Panc1 (cell line): ENCODE data around the gene CEP85L. TPM values are rescaled to one million over a fixed set of nuclear protein-coding genes. Genes with fewer than 3 reads are reported as not detected.

ENCODE experiments used
- ATAC-seq: fragments of 200-7000 bp; cut with Tn5 transposase; 2 replicates; pipeline ENCODE4 v1.9.1; 2020; ENCODE audit warnings: mild to moderate bottlenecking, moderate library complexity
- BruUV-seq: library from RNA; stranded (reverse); fragments of 400-500 nt; replicated peaks from 2 replicates; lab custom pipeline; 2021; lab: Mats Ljungman, UMichigan
- CTCF ChIA-PET: fragments of 300-600 bp; sonication (Branson Sonifier 250); formaldehyde crosslinking; loops from one replicate; lab custom pipeline; 2022; ENCODE audit warnings: antibody characterized with exemption; lab: Charles Lee
- POLR2A ChIA-PET: fragments of 300-600 bp; sonication (Branson Sonifier 250); formaldehyde crosslinking; loops from one replicate; lab custom pipeline; 2022; ENCODE audit warnings: antibody characterized with exemption; lab: Charles Lee
- DNase-seq: peaks from one replicate; pipeline ENCODE4 v3.0.0-alpha.2; 2010; ENCODE audit warnings: low read depth, low spot score
- H3K27ac ChIP-seq: 2 replicates; pipeline ENCODE4 v1.5.1; 2011; ENCODE audit warnings: mild to moderate bottlenecking, low read length, inconsistent platforms
- H3K27me3 ChIP-seq: fragments of 200-500 bp; sonication (Bioruptor generic); 2 replicates; pipeline ENCODE4 v1.6.0; 2014; ENCODE audit warnings: low read length, inconsistent platforms; ENCODE audit not compliant: control insufficient read depth, insufficient read depth
- H3K36me3 ChIP-seq: fragments of 200-500 bp; sonication (Bioruptor generic); 2 replicates; pipeline ENCODE4 v1.5.1; 2014; ENCODE audit warnings: inconsistent platforms, mild to moderate bottlenecking, low read length, moderate library complexity; ENCODE audit not compliant: control insufficient read depth, insufficient read depth
- H3K4me1 ChIP-seq: 2 replicates; pipeline ENCODE4 v1.5.1; 2011; ENCODE audit warnings: inconsistent platforms, mild to moderate bottlenecking, low read length, moderate library complexity; ENCODE audit not compliant: control insufficient read depth, insufficient read depth
- H3K4me3 ChIP-seq, 2 experiments: 2 replicates each; pipeline ENCODE4 v1.5.1; 2011 to 2012; ENCODE audit warnings: low read depth in 2 of 2, low read length in 2 of 2, mild to moderate bottlenecking in 2 of 2, inconsistent platforms in 1 of 2, moderate library complexity in 1 of 2
- H3K9me3 ChIP-seq: fragments of 200-500 bp; sonication (Bioruptor generic); 2 replicates; pipeline ENCODE4 v1.5.1; 2014; ENCODE audit warnings: low read depth, mild to moderate bottlenecking, inconsistent platforms, low read length, moderate library complexity; ENCODE audit not compliant: control insufficient read depth, insufficient read depth
- POLR2AphosphoS5 ChIP-seq: IDR thresholded peaks from 2 replicates; pipeline ENCODE4 v1.6.1; 2012; ENCODE audit warnings: mild to moderate bottlenecking, low read depth, low read length, moderate library complexity
- SIN3A ChIP-seq: IDR thresholded peaks from 2 replicates; pipeline ENCODE4 v1.6.1; 2012; ENCODE audit warnings: low read depth, mild to moderate bottlenecking, low read length, moderate library complexity, borderline replicate concordance; ENCODE audit not compliant: insufficient read depth
- TCF7L2 ChIP-seq: IDR thresholded peaks from 2 replicates; pipeline ENCODE4 v1.6.1; 2011; ENCODE audit warnings: mild to moderate bottlenecking, low read depth, low read length, inconsistent platforms
- in situ Hi-C: cut with HindIII; loops from 2 replicates; pipeline ENCODE4 v1.10.0; 2016; ENCODE audit warnings: low sequenced_read_pairs, low pct_unique_long_range_greater_than_20kb
- intact Hi-C: fragments of 100-400 bp; cut with micrococcal nuclease; formaldehyde crosslinking; loops from one replicate; pipeline ENCODE4 v1.10.0; 2022; ENCODE audit not compliant: unreplicated experiment
- total RNA-seq: library from RNA; stranded (reverse); gene quantifications from one replicate; pipeline ENCODE4 v1.2.1, GENCODE V29; 2021; ENCODE audit not compliant: unreplicated experiment
- TF ChIP-seq, protein P1 (sequence below), 2 experiments: IDR thresholded peaks; 2 replicates each; pipeline ENCODE4 v1.6.1; 2011 to 2012; ENCODE audit warnings: low read depth in 2 of 2, control low read depth in 1 of 2, low read length in 1 of 2, mild to moderate bottlenecking in 1 of 2, moderate library complexity in 1 of 2; ENCODE audit not compliant: insufficient read depth in 1 of 2
- TF ChIP-seq, protein P2 (sequence below): fragments of 450-650 bp; IDR thresholded peaks from 2 replicates; pipeline ENCODE4 v1.5.1; 2017; ENCODE audit warnings: mild to moderate bottlenecking

Gene CEP85L
- total RNA-seq, 1 experiment from 2014 or later: 6.7 TPM

DNA sequence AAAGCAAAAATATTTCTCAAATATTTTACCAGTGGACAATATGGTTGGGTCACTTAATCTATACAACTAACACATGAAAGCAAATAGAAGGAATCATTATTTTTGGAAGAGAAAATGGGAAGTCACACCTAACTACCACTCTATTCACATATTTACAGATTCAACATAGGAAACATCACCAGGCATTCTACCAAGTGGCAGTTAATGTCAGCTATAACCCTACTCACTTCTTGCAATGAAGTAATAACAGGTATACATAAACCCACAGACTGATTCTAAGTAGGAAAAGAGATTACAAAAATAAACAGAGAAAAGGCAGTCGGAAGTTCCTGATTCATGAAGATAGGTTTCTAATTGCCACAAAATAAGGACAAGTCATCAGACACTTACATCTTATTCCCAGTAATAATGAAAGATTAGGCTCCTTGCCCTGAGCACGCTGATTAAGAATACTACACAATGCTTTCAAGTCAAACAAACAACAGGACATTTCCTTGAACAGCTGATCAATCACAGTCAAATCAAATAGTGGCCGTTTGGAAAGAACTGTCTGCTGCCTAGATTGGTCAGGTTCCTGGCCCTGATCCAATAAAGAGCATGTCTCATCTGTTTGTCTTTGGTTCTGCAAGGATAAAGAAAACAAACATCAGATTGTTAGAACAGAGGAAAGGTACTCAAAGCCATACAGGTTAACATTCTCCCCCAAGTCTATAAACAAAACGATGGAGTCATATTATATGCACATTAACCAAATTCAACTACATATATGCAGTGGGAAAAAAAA is 182.5 kb downstream of the CEP85L start:
- no peaks in the 10 kb centered on the region for H3K4me1 ChIP-seq
- TF ChIP-seq, protein P1, sequence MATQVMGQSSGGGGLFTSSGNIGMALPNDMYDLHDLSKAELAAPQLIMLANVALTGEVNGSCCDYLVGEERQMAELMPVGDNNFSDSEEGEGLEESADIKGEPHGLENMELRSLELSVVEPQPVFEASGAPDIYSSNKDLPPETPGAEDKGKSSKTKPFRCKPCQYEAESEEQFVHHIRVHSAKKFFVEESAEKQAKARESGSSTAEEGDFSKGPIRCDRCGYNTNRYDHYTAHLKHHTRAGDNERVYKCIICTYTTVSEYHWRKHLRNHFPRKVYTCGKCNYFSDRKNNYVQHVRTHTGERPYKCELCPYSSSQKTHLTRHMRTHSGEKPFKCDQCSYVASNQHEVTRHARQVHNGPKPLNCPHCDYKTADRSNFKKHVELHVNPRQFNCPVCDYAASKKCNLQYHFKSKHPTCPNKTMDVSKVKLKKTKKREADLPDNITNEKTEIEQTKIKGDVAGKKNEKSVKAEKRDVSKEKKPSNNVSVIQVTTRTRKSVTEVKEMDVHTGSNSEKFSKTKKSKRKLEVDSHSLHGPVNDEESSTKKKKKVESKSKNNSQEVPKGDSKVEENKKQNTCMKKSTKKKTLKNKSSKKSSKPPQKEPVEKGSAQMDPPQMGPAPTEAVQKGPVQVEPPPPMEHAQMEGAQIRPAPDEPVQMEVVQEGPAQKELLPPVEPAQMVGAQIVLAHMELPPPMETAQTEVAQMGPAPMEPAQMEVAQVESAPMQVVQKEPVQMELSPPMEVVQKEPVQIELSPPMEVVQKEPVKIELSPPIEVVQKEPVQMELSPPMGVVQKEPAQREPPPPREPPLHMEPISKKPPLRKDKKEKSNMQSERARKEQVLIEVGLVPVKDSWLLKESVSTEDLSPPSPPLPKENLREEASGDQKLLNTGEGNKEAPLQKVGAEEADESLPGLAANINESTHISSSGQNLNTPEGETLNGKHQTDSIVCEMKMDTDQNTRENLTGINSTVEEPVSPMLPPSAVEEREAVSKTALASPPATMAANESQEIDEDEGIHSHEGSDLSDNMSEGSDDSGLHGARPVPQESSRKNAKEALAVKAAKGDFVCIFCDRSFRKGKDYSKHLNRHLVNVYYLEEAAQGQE (IDR thresholded peaks at IDR 0.05; ENCODE audit: insufficient read depth in 1 of 2, low read depth in 2 of 2, low read length in 1 of 2): no peak
- TF ChIP-seq POLR2AphosphoS5: no peak
- TF ChIP-seq, protein P2, sequence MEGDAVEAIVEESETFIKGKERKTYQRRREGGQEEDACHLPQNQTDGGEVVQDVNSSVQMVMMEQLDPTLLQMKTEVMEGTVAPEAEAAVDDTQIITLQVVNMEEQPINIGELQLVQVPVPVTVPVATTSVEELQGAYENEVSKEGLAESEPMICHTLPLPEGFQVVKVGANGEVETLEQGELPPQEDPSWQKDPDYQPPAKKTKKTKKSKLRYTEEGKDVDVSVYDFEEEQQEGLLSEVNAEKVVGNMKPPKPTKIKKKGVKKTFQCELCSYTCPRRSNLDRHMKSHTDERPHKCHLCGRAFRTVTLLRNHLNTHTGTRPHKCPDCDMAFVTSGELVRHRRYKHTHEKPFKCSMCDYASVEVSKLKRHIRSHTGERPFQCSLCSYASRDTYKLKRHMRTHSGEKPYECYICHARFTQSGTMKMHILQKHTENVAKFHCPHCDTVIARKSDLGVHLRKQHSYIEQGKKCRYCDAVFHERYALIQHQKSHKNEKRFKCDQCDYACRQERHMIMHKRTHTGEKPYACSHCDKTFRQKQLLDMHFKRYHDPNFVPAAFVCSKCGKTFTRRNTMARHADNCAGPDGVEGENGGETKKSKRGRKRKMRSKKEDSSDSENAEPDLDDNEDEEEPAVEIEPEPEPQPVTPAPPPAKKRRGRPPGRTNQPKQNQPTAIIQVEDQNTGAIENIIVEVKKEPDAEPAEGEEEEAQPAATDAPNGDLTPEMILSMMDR: no peak
- TF ChIP-seq SIN3A: no peak
- no peak for TF ChIP-seq TCF7L2
- POLR2A ChIA-PET: no interaction called here
- H3K36me3 ChIP-seq: no peaks in the 10 kb centered on the region
- no peaks in the 10 kb centered on the region for H3K9me3 ChIP-seq
- in situ Hi-C loops (no loop called here), intact Hi-C loops (no loop called here)
- H3K4me3 ChIP-seq: no peak overlapping the region
- no peaks in the 10 kb centered on the region for H3K27me3 ChIP-seq
- no TSS peak for BruUV-seq
- H3K27ac ChIP-seq: no peak overlapping the region
- ATAC-seq (peak; percentile 74), DNase-seq (peak; percentile 64)
- CTCF ChIA-PET: no interaction called here

GRCh38 chr6:118467181-118467580 is 184.2 kb downstream of the CEP85L start:
- ChIA-PET POLR2A (no interaction called here), CTCF (no interaction called here)
- H3K4me3 ChIP-seq: no peak overlapping the region
- no peaks in the 10 kb centered on the region for H3K9me3 ChIP-seq
- intact Hi-C loops: no loop called here
- H3K27ac ChIP-seq: no peak overlapping the region
- no peaks in the 10 kb centered on the region for H3K36me3 ChIP-seq
- no peaks in the 10 kb centered on the region for H3K4me1 ChIP-seq
- TF ChIP-seq, protein P2: no peak
- TF ChIP-seq, protein P1 (IDR thresholded peaks at IDR 0.05; ENCODE audit: insufficient read depth in 1 of 2, low read depth in 2 of 2, low read length in 1 of 2): no peak
- no peak for TF ChIP-seq TCF7L2
- TF ChIP-seq SIN3A: no peak
- no peak for TF ChIP-seq POLR2AphosphoS5
- in situ Hi-C loops: no loop called here
- DNase-seq: no peak
- H3K27me3 ChIP-seq: no peaks in the 10 kb centered on the region
- no TSS peak for BruUV-seq
- no peak for ATAC-seq
